GM12864 (cell line): ENCODE measurements around the gene GRK2.

Source experiments
- DNase-seq: peaks from one replicate; pipeline ENCODE4 v3.0.0-alpha.2; 2011; ENCODE audit warnings: low read depth
- H3K4me3 ChIP-seq: 2 replicates; pipeline ENCODE4 v1.5.1; 2011; ENCODE audit warnings: mild to moderate bottlenecking, low read depth, low read length, control low read depth
- TF ChIP-seq, protein P1 (sequence below): IDR thresholded peaks from 2 replicates; pipeline ENCODE4 v1.5.1; 2011; ENCODE audit warnings: low read depth, mild to moderate bottlenecking, moderate library complexity, low read length, control low read depth, inconsistent platforms; ENCODE audit errors: missing control alignments

Gene GRK2

GRCh38 chr11:67238894-67239782 is 27.1 kb upstream of the GRK2 start:
- no peak for DNase-seq
- TF ChIP-seq, protein P1, sequence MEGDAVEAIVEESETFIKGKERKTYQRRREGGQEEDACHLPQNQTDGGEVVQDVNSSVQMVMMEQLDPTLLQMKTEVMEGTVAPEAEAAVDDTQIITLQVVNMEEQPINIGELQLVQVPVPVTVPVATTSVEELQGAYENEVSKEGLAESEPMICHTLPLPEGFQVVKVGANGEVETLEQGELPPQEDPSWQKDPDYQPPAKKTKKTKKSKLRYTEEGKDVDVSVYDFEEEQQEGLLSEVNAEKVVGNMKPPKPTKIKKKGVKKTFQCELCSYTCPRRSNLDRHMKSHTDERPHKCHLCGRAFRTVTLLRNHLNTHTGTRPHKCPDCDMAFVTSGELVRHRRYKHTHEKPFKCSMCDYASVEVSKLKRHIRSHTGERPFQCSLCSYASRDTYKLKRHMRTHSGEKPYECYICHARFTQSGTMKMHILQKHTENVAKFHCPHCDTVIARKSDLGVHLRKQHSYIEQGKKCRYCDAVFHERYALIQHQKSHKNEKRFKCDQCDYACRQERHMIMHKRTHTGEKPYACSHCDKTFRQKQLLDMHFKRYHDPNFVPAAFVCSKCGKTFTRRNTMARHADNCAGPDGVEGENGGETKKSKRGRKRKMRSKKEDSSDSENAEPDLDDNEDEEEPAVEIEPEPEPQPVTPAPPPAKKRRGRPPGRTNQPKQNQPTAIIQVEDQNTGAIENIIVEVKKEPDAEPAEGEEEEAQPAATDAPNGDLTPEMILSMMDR = no peak
- H3K4me3 ChIP-seq = peak overlapping the region; percentile 91

DNA sequence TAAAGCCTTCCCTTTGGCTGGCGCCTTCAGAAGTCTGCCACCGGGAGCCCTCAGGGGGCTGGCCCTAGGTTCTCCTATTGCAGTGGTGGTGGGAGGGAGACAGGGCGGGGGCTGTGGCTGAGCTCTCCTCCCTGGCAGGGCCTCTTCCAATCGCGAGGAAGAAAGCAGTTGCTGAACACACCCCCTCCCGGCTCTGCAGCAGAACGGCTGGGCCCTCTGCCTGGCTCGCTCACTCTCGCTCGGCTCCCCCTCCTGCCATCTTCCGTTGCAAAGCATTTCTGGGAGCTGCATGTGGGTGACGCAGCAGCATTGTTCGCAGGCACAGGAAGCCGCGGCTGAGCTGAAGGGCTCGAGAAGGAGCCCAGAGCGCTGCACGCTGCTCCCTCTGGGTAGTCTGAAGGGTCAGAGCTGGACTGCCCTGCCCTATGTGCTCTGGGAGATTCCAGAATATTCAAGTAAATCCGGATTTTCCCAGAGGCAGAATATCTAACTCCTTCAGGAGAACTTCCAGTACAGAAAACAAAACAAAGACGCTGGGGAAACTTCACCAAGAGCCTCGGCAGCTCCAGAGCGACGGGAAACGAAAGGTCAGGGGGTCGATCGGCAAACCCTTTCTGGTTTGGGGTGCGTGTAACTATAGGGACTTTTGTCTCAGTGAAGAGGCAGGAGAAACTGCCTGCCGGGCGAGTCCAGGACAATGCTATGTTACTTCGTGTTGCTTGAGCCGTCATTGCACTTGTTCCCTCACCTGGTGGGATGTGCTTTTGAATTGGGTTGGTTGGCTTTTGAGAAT is 26.3 kb upstream of the GRK2 start:
- DNase-seq = peak; percentile 93
- TF ChIP-seq, protein P1 = no peak
- peak overlapping the region; percentile 91 for H3K4me3 ChIP-seq

DNA sequence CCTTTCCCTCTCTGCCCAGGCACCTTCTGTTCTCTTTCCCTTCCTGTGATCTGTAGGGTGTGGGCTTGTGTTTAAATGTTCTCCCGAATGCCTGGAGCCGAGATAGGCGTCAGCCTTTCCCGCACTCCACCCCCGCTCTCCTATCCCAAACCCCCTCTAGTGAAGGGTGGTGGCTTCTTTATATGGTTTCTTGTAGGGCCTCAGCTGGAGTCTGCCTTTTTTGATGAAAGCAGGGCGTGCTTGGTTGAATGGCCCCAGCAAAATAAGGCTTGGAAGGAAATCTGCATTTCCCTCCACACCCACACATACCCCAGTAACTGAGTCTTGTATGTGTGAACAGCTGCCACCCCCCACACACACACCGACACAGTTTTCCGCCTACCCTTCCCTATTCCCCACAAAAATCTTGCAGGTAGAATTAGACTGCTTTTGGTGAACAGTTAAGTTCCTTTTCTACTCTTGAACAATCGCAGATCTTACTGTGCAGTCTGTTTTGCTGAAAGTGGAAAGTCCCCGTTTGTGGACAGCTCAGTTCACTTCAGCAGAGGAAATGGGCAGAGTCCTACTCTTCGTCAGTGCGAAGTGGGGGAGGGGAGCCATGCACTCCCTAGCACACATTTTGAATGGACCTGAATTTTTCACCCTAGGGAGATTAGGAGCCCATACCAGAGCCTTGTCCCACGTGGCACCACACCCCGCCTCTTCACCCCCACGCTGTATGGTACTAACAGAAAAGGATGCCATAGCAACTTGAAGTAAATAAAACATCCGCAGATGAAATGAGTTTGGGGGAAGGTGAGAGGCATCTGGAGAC is 25.5 kb upstream of the GRK2 start:
- peak; percentile 81 for DNase-seq
- TF ChIP-seq, protein P1 = no peak
- peak overlapping the region; percentile 91 for H3K4me3 ChIP-seq

DNA sequence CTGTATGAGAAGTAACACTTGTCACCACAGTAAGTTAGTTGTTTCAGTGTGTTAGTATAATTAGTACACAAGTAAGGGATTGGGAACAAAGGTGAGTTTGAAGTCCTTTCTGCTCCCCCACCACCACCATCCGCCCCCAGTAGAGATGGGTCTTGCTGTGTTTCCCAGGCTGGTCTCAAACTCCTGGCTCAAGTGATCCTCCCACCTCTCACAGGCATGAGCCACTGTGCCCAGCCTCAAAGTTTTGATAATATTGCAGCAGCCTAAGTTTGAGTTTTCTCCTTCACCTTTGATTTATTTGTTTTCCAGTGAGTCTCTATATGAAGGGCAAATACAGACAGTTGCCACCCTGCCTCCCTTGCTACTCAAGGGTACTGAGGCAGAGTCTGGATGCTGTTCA is 23.7 kb upstream of the GRK2 start:
- H3K4me3 ChIP-seq = peak overlapping the region; percentile 91
- no peak for DNase-seq
- TF ChIP-seq, protein P1 = no peak

DNA sequence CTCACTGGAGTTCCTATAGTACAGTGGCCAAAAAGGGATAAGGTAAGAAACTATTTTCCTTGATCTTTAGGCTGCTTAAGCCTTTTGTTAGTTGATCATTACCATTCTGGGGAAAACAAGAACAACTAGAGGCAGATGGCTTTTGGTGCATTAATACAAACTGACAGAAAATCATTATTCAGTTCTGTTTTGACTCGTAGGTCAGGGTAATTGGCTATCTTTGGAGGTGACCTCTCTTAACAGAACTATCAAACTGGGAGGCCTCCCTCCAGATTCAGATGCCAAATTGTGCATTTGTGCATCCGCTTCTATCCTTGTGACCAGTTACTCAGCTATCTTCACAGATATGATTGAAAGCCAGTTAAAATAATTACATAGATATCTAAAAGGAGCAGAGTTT is 23.2 kb upstream of the GRK2 start:
- H3K4me3 ChIP-seq = no peak overlapping the region
- no peak for DNase-seq
- TF ChIP-seq, protein P1 = no peak

DNA sequence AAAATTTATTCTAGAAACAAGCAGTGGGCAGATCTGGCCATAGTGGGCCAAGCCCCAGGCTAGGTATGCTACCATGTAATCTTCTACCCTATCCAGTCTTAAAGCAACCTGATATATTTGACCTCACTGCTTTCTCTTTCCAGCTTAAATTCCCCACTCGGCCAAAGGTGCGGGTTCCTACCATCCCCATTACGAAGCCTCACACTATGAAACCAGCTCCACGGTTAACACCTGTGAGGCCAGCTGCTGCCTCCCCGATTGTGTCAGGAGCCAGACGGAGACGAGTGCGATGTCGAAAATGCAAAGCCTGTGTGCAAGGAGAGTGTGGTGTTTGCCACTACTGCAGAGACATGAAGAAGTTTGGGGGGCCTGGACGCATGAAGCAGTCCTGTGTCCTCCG is 21.2 kb upstream of the GRK2 start:
- no peak for DNase-seq
- H3K4me3 ChIP-seq = no peak overlapping the region
- TF ChIP-seq, protein P1 = no peak
